NB4 (cell line): ENCODE results near the gene ADAMTS6.

ENCODE experiments used
- DNase-seq: peaks from one replicate; pipeline ENCODE4 v3.0.0; 2010; ENCODE audit warnings: low read depth
- H3K4me3 ChIP-seq: one replicate; pipeline ENCODE4 v1.5.1; 2011; ENCODE audit warnings: mild to moderate bottlenecking, low read depth, low read length, moderate library complexity
- CTCF ChIP-seq: IDR thresholded peaks from one replicate; pipeline ENCODE4 v1.5.1; 2012; ENCODE audit warnings: low read depth, low read length
- MAX ChIP-seq: IDR thresholded peaks from 2 replicates; pipeline ENCODE4 v1.6.1; 2011; ENCODE audit warnings: low read depth, low read length
- MYC ChIP-seq: IDR thresholded peaks from 2 replicates; pipeline ENCODE4 v1.6.1; 2011; ENCODE audit warnings: low read depth, low read length
- POLR2A ChIP-seq: IDR thresholded peaks from 2 replicates; pipeline ENCODE4 v1.6.1; 2011; ENCODE audit warnings: mild to moderate bottlenecking; ENCODE audit not compliant: insufficient read length; ENCODE audit errors: extremely low read depth

Gene ADAMTS6

GRCh38 chr5:65446682-65447081 is 35.0 kb downstream of the ADAMTS6 start:
- no peak overlapping the region for H3K4me3 ChIP-seq
- TF ChIP-seq MYC = no peak
- TF ChIP-seq POLR2A = no peak
- TF ChIP-seq CTCF = no peak
- TF ChIP-seq MAX = no peak
- no peak for DNase-seq

GRCh38 chr5:65441800-65442199 is 39.9 kb downstream of the ADAMTS6 start:
- no peak for TF ChIP-seq POLR2A
- no peak for TF ChIP-seq MAX
- TF ChIP-seq MYC = no peak
- TF ChIP-seq CTCF = no peak
- no peak for DNase-seq
- H3K4me3 ChIP-seq = no peak overlapping the region

- no peak for TF ChIP-seq MAX
- no peak for DNase-seq
- no peak overlapping the region for H3K4me3 ChIP-seq
These were observed 41.3 kb downstream of the ADAMTS6 start for GRCh38 chr5:65440456-65440855.

- DNase-seq = no peak
- TF ChIP-seq MAX = no peak
- no peak for TF ChIP-seq MYC
- TF ChIP-seq POLR2A = no peak
- H3K4me3 ChIP-seq = no peak overlapping the region
These were observed 47.6 kb downstream of the ADAMTS6 start for GRCh38 chr5:65434122-65434521.

- H3K4me3 ChIP-seq = no peak overlapping the region
- DNase-seq = no peak
- TF ChIP-seq CTCF (no peak), MYC (no peak), POLR2A (no peak), MAX (no peak)
These were observed 55.1 kb downstream of the ADAMTS6 start for GRCh38 chr5:65426656-65427055.

- TF ChIP-seq CTCF (no peak), MAX (no peak), POLR2A (no peak), MYC (no peak)
- no peak for DNase-seq
- H3K4me3 ChIP-seq = no peak overlapping the region
These were observed 58.1 kb downstream of the ADAMTS6 start for GRCh38 chr5:65423623-65424022.

- TF ChIP-seq MYC (no peak), MAX (no peak), POLR2A (no peak), CTCF (no peak)
- no peak overlapping the region for H3K4me3 ChIP-seq
These were observed 63.1 kb downstream of the ADAMTS6 start for GRCh38 chr5:65418661-65419060.

More at GRCh38 chr5:65418661-65419060, 63.1 kb downstream of the ADAMTS6 start:
- DNase-seq = no peak
